Purkinje cell (primary cell): ENCODE data around the gene FBLN2. TPM values are rescaled to one million over a fixed set of nuclear protein-coding genes. Genes with fewer than 3 reads are reported as not detected.

Source experiments
- polyA plus RNA-seq: library from polyadenylated mRNA; unstranded; fragments of >200 nt; fragmentation: Nextera tagmentation; gene quantifications from 2 replicates; pipeline ENCODE4 v1.2.1, GENCODE V29; 2014

The FBLN2 gene
- polyA plus RNA-seq = 1.2 and 2.0 TPM in 2 replicates

DNA sequence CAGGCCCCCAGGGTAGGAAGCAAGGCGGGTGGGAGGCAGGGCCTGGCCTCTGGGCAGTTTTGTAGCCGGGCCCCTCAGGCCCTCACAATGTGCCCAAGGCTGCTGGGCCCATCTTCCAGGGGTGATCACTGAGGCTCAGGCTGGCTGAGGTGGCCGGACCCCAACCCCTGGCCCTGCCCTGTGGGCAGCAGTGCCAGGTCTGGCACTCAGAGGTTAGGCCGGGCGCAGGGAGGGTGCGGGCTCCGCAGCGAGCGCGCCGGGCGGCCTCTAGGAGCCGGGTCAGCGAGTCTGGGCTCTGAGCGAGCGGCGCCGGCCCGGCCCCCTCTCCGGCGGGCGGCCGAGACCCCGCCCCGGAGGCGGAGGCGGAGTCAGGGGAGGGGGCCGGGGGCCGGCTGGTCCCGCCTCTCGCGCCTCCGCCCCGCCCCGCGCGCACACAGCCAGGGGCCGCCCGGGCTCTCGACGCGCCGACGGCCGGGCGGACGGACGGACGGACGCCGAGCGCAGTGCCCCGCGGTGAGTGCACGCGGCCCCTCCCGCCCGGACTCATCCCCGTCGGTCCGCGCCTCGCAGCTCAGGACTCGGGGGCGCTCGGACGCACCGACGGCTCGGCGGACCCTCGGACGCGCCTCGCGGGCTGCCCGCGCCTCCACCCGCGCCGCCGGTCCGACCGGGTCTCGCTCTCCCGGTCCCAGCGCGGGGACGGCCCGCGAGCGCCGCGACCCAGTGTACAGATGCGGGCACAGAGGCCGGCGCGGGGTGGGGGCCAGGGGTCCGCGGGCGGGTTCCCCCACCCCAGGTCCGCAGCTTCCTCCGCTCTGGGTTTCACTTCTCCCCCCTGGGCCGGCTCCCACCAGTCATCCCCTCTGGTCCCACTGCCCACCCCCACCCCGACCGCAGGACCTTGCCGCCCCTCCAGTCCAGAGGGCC, at the start of gene FBLN2:
FBLN2 (plus strand) TSS at position 430 of the 927 bp plus-strand sequence. CDS start 21,231 bp downstream, outside the sequence.

Other genes with a start within 250 kb of the FBLN2 start
- 0.90 and 4.2 TPM in 2 replicates for gene NUP210, start 128.8 kb upstream of the FBLN2 start, polyA plus RNA-seq
- gene HDAC11, start 68.8 kb upstream of the FBLN2 start, polyA plus RNA-seq = 4.4 and 4.6 TPM in 2 replicates